Middle frontal gyrus (tissue), 1 donor: Measurements from ENCODE around the gene P4HB.
"Not testable (repeated sequence)": the region's sequence is repeated elsewhere in the genome, so short reads cannot be mapped to it uniquely, and the experiment has no call there.

Experiments used
- DNase-seq: peaks from one replicate; pipeline ENCODE4 v3.0.0-alpha.2; 2015; ENCODE audit warnings: low spot score; ENCODE audit errors: extremely low spot score

P4HB gene

DNA sequence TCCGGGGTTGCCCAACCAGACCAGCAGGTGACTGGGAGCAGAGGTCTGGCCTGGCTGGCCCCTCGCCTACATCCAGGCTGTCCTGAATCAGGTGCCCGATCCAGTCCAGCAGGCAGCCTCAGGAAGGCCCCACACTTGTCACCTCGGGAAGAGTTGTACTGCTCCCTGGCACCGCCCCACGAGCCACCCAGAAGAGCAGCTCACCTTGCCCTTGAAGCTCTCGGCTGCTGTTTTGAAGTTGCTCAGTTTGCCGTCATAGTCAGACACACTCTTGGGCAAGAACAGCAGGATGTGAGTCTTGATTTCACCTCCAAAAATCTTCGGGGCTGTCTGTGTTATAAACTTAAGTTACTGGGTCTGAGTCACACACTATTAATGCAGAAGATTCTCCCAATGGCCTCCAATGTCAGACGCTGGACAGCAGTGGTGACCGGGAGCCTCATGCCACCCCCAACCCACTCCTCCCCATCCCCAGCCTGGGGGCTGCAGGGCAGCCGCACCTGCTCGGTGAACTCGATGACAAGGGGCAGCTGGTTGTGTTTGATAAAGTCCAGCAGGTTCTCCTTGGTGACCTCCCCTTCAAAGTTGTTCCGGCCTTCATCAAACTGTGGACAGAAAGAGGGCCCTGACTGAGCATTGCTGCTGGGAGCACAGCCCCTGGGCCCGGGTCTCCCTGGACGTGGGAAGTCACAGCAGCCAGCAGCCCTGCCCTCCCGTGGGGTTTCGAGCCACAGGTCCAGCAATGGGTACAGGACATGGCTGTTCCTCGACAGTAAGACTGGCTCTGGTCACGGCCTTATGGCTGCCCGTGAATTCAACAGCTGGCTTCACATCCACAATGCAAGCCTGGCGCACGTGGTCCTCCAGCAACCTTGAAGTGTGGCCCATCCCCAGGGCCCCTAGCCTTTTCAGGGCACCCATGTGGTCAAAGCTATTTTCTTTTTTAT is 13.3 kb downstream of the P4HB start:
- no peak for DNase-seq

DNA sequence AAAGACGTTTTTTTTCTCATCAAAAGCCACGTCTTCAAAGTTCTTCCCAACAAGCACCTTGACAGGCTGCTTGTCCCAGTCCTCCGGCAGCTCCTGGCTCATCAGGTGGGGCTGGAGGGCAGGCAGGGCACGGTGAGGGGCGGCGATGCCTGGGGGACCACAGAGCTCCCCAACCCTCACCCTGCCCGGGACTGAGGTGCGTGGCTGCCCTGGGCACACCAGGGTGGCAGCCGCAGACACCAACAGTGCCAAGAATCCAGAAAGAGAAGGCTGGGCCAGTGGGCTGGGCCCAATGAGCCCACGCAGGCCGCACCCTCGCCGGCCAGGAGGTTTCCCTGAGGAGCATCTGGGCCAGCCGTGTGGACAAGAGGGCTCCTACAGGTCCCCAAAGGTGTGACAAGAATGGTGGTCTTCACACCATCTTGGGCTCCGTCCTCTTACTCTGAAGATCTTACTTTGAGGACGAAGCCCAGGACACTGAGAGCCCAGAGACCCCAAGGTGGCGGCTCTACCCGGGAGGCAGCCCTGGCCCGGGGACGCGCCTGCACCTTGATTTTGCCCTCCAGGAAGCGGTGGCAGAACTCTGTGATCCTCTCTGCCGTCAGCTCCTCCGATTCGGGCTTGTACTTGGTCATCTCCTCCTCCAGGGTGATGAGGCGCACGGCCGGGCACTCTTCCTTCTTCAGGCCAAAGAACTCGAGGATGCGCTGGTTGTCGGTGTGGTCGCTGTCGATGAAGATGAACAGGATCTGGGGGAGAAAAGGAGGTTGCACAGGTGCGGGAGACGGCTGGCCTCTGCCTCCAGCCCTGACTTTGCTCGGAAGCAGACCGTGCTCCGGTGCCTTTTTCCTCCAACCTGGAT is 14.2 kb downstream of the P4HB start:
- DNase-seq = no peak

DNA sequence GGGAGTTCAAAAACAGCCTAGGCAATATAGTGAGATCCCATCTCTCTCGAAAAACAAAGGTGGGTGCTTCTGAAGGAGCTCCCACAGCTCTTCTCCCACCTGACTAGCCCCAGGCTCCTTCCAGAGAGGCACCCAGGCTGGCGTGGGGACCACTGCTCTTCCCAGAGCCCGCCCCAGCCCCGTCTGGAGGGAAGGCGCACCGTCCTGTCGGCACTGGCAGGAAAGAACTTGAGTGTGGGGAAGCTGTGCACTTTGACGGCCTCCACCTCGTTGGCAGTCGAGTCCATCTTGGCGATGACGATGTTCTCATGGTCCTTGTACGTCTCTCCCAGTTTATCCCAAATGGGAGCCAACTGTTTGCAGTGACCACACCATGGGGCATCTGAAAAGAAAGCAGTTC is 15.0 kb downstream of the P4HB start:
- DNase-seq = no peak

- no peak for DNase-seq
Measured at GRCh38 chr17:81844887-81845286, 15.4 kb downstream of the P4HB start.

- DNase-seq = no peak
Measured at GRCh38 chr17:81844327-81844851, 15.9 kb downstream of the P4HB start.

- no peak for DNase-seq
Measured at GRCh38 chr17:81843713-81844326, 16.5 kb downstream of the P4HB start.

DNA sequence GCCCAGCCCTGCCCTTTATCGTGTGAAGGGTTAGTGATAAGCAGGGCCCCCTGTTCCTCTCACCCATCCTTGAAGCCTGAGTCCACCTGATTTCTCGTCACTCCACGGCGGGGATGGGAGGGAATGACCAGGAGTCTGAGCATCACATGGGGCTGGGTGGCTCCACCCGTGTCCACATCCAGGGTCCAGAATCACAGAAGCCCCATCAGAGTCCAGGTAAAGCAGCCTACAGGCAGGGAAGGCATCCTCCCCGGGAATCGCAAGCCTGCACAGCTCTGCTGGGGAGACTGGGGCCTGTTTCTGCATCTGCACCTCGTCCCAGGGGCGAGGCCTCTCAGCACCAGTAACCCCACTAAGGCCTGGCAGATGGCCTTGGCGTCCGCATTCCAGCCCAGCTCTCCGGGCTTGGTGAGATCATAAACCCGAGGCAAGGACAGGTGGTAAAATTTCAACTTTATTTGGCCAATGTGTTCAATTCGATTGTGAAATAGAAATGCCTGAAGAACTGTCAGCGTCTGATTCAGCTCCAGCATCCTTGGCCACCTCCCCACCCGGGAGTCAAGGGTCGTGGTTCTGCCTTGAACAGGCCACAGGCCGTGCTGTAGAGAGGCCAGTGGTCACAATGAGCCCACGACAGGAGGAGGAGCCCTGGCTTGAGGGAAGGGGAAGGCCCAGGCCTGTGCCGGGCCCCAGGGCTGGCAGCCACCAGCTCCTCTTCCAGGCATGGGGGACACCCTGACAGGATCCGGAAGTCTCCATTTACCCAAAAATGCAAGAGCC is 17.4 kb downstream of the P4HB start:
- DNase-seq = no peak

GRCh38 chr17:81842378-81842724 is 18.0 kb downstream of the P4HB start:
- DNase-seq = no peak

- DNase-seq = no peak
Measured at GRCh38 chr17:81841866-81842265, 18.5 kb downstream of the P4HB start.

- no peak for DNase-seq
Measured at GRCh38 chr17:81840826-81841778, 19.2 kb downstream of the P4HB start.

- DNase-seq = not testable (repeated sequence)
Measured at GRCh38 chr17:81840059-81840458, 20.3 kb downstream of the P4HB start.

DNA sequence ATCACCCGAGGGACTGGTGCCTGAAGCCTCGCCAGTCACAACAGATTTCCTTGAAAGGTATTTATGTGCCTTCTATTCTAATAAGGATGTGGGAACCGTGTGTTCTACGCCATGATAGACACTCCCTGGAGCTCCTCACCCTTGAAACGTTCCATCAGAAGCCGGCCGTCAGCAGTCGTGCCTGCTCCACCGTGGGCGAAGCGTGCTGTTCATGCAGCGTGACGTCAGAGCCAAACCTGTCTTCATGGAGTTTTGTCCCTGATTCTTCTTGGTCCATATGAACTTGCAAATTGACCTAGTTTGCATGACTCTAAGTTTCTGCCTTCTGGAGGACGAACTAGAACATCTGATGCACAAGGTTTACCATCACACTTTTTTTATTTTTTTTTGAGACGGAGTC is 21.0 kb downstream of the P4HB start:
- DNase-seq = no peak

DNA sequence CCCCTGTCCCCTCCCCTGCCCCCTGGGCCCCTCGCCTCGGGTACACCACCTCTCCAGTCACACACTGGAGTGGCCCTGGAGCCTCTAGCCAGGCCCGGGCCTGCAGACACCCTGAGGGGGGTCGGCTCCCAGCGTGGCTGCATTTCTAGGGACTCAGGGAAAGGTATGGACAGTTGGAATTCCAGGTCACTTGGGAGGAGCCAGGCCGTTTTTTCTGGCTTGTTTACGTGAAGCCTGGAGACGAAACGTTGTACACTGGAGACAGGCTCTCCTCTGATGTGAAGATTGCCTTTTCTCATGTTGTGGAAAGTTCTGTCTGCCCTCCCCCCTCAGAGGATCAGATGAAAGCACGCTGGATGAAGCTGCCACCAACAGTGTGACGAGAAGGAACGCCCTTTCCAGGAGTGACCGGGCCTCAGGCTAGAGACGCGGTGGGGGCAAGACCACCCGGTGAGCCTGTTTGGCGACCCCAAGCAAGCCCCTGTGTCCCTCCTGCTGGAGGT is 21.5 kb downstream of the P4HB start:
- no peak for DNase-seq

- no peak for DNase-seq
Measured at GRCh38 chr17:81837641-81838040, 22.7 kb downstream of the P4HB start.

DNA sequence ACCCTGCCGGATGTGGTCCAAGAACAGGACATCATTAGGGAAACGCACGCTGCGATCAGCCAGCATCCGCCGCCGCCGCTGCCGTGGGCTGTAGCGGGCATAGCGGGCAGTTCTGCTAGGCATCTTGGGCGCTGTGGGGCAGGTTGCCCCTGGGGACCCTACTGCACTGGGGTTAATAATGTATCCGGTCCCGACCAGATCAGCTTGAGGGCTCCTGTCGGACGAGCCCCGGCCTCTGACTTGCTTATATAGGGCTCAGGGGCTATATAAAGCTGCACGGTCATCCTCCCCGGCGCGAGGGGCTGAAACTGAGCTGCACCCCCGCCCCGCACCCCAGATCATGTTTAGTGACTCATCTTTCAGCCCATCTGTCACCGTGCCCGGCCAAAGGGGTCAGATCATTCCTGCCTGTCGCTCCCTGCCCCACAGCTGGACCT is 25.5 kb downstream of the P4HB start, which contains the start of gene PPP1R27:
PPP1R27 (minus strand) TSS at position 220 of the 437 bp plus-strand sequence; CDS start at position 123, 97 bp downstream.
- no peak for DNase-seq

DNA sequence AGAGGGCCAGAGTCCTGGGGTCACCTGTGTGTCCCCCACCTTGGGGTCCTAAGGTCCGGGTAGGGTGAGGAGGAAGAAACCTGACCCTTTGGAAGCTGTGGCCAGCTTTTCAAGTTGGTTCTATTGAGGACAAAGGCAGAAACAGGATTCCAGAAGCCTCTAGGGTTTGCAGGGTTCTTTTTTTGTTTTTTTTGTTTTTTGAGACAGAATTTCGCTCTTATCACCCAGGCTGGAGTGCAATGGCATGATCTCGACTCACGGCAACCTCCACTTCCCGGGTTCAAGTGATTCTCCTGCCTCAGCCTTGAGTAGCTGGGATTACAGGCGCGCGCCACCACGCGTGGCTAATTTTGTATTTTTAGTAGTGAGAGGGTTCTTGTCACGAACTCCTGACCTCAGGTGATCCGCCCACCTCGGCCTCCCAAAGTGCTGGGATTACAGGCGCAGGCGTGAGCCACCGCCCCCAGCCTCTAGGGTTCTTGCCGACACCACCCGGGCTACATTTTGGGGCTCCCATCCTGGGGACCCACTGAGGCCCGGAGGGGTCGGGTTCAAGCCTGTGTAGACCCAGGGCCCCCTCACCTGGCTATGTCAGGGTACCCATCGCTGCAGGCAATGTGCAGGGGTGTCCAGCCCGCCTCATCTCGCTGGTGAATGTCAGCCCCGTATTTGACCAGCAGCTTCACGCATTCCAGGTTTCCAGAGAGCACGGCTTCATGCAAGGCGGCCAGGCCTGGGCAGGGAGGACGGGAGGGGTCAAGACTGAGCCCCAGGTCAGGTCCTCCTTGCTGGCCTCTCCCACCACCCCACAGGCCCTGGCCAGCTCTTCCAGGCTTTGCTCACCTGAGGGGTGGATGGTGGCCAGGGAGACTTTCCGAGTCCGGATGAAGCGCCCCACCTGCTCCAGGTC is 26.2 kb downstream of the P4HB start:
- no peak for DNase-seq

- peak; percentile 86 for DNase-seq
Measured at GRCh38 chr17:81833160-81833920, 27.0 kb downstream of the P4HB start, which contains the start of gene MCRIP1. MCRIP1 (minus strand) TSS chr17:81833291; CDS start chr17:81824506, 8,785 bp downstream.
